A549 (cell line): ENCODE results near the gene ESYT3. TPM values are rescaled to one million over a fixed set of nuclear protein-coding genes. Genes with fewer than 3 reads are reported as not detected.

Source experiments
- ATAC-seq, 2 experiments: fragments of 200-7000 bp in 1 of 2; fragments of >200 bp in 1 of 2; cut with Nextera tagmentation in 1 of 2; cut with Tn5 transposase in 1 of 2; 3 replicates each; pipeline versions ENCODE4 v1.8.0 to v1.9.1; 2018 to 2020; ENCODE audit warnings: mild to moderate bottlenecking in 1 of 2, moderate library complexity in 1 of 2
- CTCF ChIA-PET: fragments of 300-600 bp; sonication (Branson Sonifier 250); formaldehyde crosslinking; extraction: SDS; loops from one replicate; lab custom pipeline; 2021; ENCODE audit warnings: antibody characterized with exemption, inconsistent platforms; lab: Yijun Ruan, JAX
- POLR2A ChIA-PET: fragments of 350-600 bp; formaldehyde crosslinking; extraction: SDS; loops from one replicate; lab custom pipeline; 2021; ENCODE audit warnings: antibody characterized with exemption, inconsistent platforms; lab: Yijun Ruan, JAX
- DNase-seq, 2 experiments: peaks; one replicate each; pipeline versions ENCODE4 v3.0.0 to v3.0.0-alpha.2; 2011 to 2016; ENCODE audit warnings: low read depth in 1 of 2, low spot score in 1 of 2
- FAIRE-seq: peaks from 2 replicates; lab custom pipeline; 2011; peaks lifted over from hg19 to GRCh38; lab: Jason Lieb, UNC
- H3K27ac ChIP-seq, 2 experiments: fragments of >200 bp; sonication (Bioruptor Twin); formaldehyde crosslinking; 3 replicates each; pipeline ENCODE4 v1.5.1; 2016 to 2017
- H3K4me1 ChIP-seq: fragments of >200 bp; sonication (Bioruptor Twin); formaldehyde crosslinking; 3 replicates; pipeline ENCODE4 v1.6.1; 2016
- H3K4me2 ChIP-seq: fragments of >200 bp; sonication (Bioruptor Twin); formaldehyde crosslinking; 3 replicates; pipeline ENCODE4 v1.6.1; 2016
- H3K4me3 ChIP-seq: fragments of >200 bp; sonication (Bioruptor Twin); formaldehyde crosslinking; 3 replicates; pipeline ENCODE4 v1.5.1; 2016
- H3K9me3 ChIP-seq: fragments of >200 bp; sonication (Bioruptor Twin); formaldehyde crosslinking; 3 replicates; pipeline ENCODE4 v1.6.1; 2016
- BCL3 ChIP-seq: fragments of >200 bp; sonication (Bioruptor Twin); formaldehyde crosslinking; IDR thresholded peaks from 3 replicates; pipeline ENCODE4 v1.6.1; 2016
- CBX2 ChIP-seq: fragments of 200-600 bp; sonication (generic); IDR thresholded peaks from 2 replicates; pipeline ENCODE4 v1.6.1; 2016; ENCODE audit warnings: low read depth, mild to moderate bottlenecking, borderline replicate concordance
- CTCF ChIP-seq: fragments of >200 bp; sonication (Bioruptor Twin); formaldehyde crosslinking; IDR thresholded peaks from 3 replicates; pipeline ENCODE4 v1.5.1; 2016
- EHMT2 ChIP-seq: fragments of 200-600 bp; sonication (generic); IDR thresholded peaks from 2 replicates; pipeline ENCODE4 v1.6.1; 2016; ENCODE audit warnings: antibody characterized with exemption, low read depth, mild to moderate bottlenecking, moderate library complexity
- EP300 ChIP-seq, 2 experiments: fragments of >200 bp; sonication (Bioruptor Twin); formaldehyde crosslinking; IDR thresholded peaks; 2 replicates in 1 of 2; 3 replicates in 1 of 2; pipeline ENCODE4 v1.6.1; 2016 to 2017
- FOSB ChIP-seq: fragments of 250-450 bp; sonication (Bioruptor Pico); IDR thresholded peaks from 2 replicates; pipeline ENCODE4 v1.5.0; 2020; ENCODE audit warnings: mild to moderate bottlenecking, moderate library complexity
- FOXS1 ChIP-seq: fragments of 250-450 bp; sonication (Bioruptor Pico); IDR thresholded peaks from 2 replicates; pipeline ENCODE4 v1.5.0; 2020; ENCODE audit warnings: mild to moderate bottlenecking, moderate library complexity
- HDAC2 ChIP-seq: fragments of 200-600 bp; sonication (generic); IDR thresholded peaks from 2 replicates; pipeline ENCODE4 v1.6.1; 2016
- HEYL ChIP-seq: fragments of 250-450 bp; sonication (Bioruptor Pico); IDR thresholded peaks from 2 replicates; pipeline ENCODE4 v1.8.0; 2021; ENCODE audit warnings: mild to moderate bottlenecking, moderate library complexity
- KDM1A ChIP-seq: fragments of 200-600 bp; sonication (generic); IDR thresholded peaks from 2 replicates; pipeline ENCODE4 v1.6.1; 2016; ENCODE audit warnings: low read depth, mild to moderate bottlenecking
- KDM5A ChIP-seq: fragments of 200-600 bp; sonication (generic); IDR thresholded peaks from 2 replicates; pipeline ENCODE4 v1.6.1; 2016; ENCODE audit warnings: antibody characterized with exemption, mild to moderate bottlenecking
- MAFK ChIP-seq: fragments of 450-650 bp; IDR thresholded peaks from 2 replicates; pipeline ENCODE4 v1.6.1; 2014; ENCODE audit not compliant: partially characterized antibody
- MAZ ChIP-seq: fragments of 150-350 bp; IDR thresholded peaks from 2 replicates; pipeline ENCODE4 v1.6.1; 2014; ENCODE audit warnings: antibody characterized with exemption, low read depth, low read length, borderline replicate concordance
- MYC ChIP-seq: IDR thresholded peaks from 2 replicates; pipeline ENCODE4 v1.6.1; 2012; ENCODE audit warnings: mild to moderate bottlenecking, inconsistent platforms, low read length, improper control_type of control experiment, borderline replicate concordance
- NFE2L2 ChIP-seq: fragments of 150-350 bp; conservative IDR thresholded peaks from 2 replicates; pipeline ENCODE4 v1.6.1; 2014; ENCODE audit warnings: low read length
- NR3C1 ChIP-seq: fragments of >200 bp; sonication (Bioruptor Twin); formaldehyde crosslinking; IDR thresholded peaks from 3 replicates; pipeline ENCODE4 v1.6.1; 2017
- PHF8 ChIP-seq: fragments of 200-600 bp; sonication (generic); IDR thresholded peaks from 2 replicates; pipeline ENCODE4 v1.6.1; 2016; ENCODE audit warnings: low read depth, mild to moderate bottlenecking, antibody characterized with exemption, moderate library complexity, borderline replicate concordance
- POLR2AphosphoS2 ChIP-seq: conservative IDR thresholded peaks from 2 replicates; pipeline ENCODE4 v1.6.1; 2012; ENCODE audit warnings: low read length, improper control_type of control experiment, inconsistent platforms
- RARB ChIP-seq: fragments of 250-450 bp; sonication (Bioruptor Pico); IDR thresholded peaks from 2 replicates; pipeline ENCODE4 v1.8.0; 2021; ENCODE audit warnings: mild to moderate bottlenecking, moderate library complexity
- REST ChIP-seq: fragments of 200-600 bp; sonication (generic); IDR thresholded peaks from 2 replicates; pipeline ENCODE4 v1.6.1; 2016; ENCODE audit warnings: antibody characterized with exemption, mild to moderate bottlenecking, moderate library complexity
- TP53 ChIP-seq: fragments of 250-450 bp; sonication (Bioruptor Pico); IDR thresholded peaks from 2 replicates; pipeline ENCODE4 v1.5.0; 2021; ENCODE audit warnings: mild to moderate bottlenecking, moderate library complexity
- WGBS: methylation state at CpG from one replicate; pipeline ENCODE4 v1.1.6; 2017; ENCODE audit errors: missing lambda C conversion rate; 5-methylcytosine and 5-hydroxymethylcytosine counted together
- polyA plus RNA-seq, 4 experiments: library from polyadenylated mRNA; depleted of rRNA in 3 of 4; stranded (reverse); fragments of >200 nt; fragmentation: RNase III in 1 of 4; extraction: RNeasy Plus Mini Kit Qiagen cat#74134 plus additional on column Dnase treatment in 1 of 4; gene quantifications; 2 replicates in 3 of 4; 3 replicates in 1 of 4; pipeline ENCODE4 v1.2.3, GENCODE V29; 2011 to 2017

Gene ESYT3
- polyA plus RNA-seq, 2 of the 4 experiments (the other 2 are of a cell fraction), result 0.92 to 1.7 TPM

GRCh38 chr3:138390582-138390932, 43.9 kb upstream of the ESYT3 start:
- peak overlapping the region; percentile 69 for H3K4me2 ChIP-seq
- no peaks in the 10 kb centered on the region for H3K9me3 ChIP-seq
- peaks cover 22% of the 10 kb centered on the region for H3K4me1 ChIP-seq
- DNase-seq (no peak), FAIRE-seq (no peak)
- peak overlapping the region; percentile 69 to 91 for H3K27ac ChIP-seq
- H3K4me3 ChIP-seq, result no peak overlapping the region
- CTCF ChIA-PET, result interaction anchor here (0.9 to 1.6 kb wide), 3 partner anchors 27 to 59 kb away, joined by 3 to 4 read pairs (median 4); no protein-coding TSS in a partner anchor
- TF ChIP-seq MAFK, result peak; percentile 16
- no peak for TF ChIP-seq BCL3
- TF ChIP-seq, all 56 proteins: peak for 1
- ATAC-seq, result no peak; a peak in 1 of 6 replicates
- POLR2A ChIA-PET, result no interaction called here
- WGBS, result 63% methylated on average over 2 of the region's 2 CpGs

GRCh38 chr3:138394156-138394555, 40.3 kb upstream of the ESYT3 start:
- DNase-seq (no peak), ATAC-seq (no peak), FAIRE-seq (no peak)
- ChIA-PET CTCF (interaction anchor here (1.2 to 1.6 kb wide), 2 partner anchors 23 to 49 kb away, joined by 3 to 6 read pairs; no protein-coding TSS in a partner anchor), POLR2A (no interaction called here)
- no peak overlapping the region for H3K4me2 ChIP-seq
- no peak overlapping the region for H3K4me3 ChIP-seq
- H3K4me1 ChIP-seq, result peaks cover 21% of the 10 kb centered on the region
- TF ChIP-seq FOSB (CRISPR knock-in tag) (no peak), MAZ (no peak), REST (no peak), NFE2L2 (no peak), CBX2 (no peak), KDM5A (no peak), TP53 (CRISPR knock-in tag) (no peak), EHMT2 (no peak), FOXS1 (CRISPR knock-in tag) (no peak), HDAC2 (no peak), POLR2AphosphoS2 (no peak)
- no peak overlapping the region for H3K27ac ChIP-seq
- no peaks in the 10 kb centered on the region for H3K9me3 ChIP-seq
- WGBS, result 100% methylated on average over 2 of the region's 4 CpGs

GRCh38 chr3:138394686-138395085, 39.7 kb upstream of the ESYT3 start:
- Histone ChIP-seq H3K27ac (no peak overlapping the region), H3K9me3 (no peaks in the 10 kb centered on the region), H3K4me3 (no peak overlapping the region), H3K4me2 (no peak overlapping the region), H3K4me1 (peaks cover 16% of the 10 kb centered on the region)
- CTCF ChIA-PET, result interaction anchor here (1.2 to 1.6 kb wide), 2 partner anchors 23 to 48 kb away, joined by 3 to 6 read pairs; no protein-coding TSS in a partner anchor
- 90% methylated on average over 5 of the region's 5 CpGs for WGBS
- POLR2A ChIA-PET, result no interaction called here
- TF ChIP-seq CTCF (no peak), HEYL (no peak), NFE2L2 (no peak), PHF8 (no peak), EP300 (IDR thresholded peaks at IDR 0.05) (no peak), MYC (no peak), KDM1A (no peak), RARB (CRISPR knock-in tag) (no peak), NR3C1 (no peak)
- ATAC-seq, result no peak
- DNase-seq, result no peak
- FAIRE-seq, result no peak
